GM23338 (cell line): ENCODE measurements around the gene OAS3.

Experiments
- CREB1 ChIP-seq: fragments of 250-450 bp; sonication (Bioruptor Pico); IDR thresholded peaks from 2 replicates; pipeline ENCODE4 v1.5.0; 2020; ENCODE audit warnings: low read depth, mild to moderate bottlenecking, moderate library complexity
- EZH2 ChIP-seq: fragments of 200-600 bp; sonication (generic); IDR thresholded peaks from one replicate; pipeline ENCODE4 v1.8.0; 2017; ENCODE audit warnings: antibody characterized with exemption, mild to moderate bottlenecking, low read depth; ENCODE audit not compliant: unreplicated experiment
- EZH2phosphoT487 ChIP-seq: fragments of 200-600 bp; sonication (generic); IDR thresholded peaks from one replicate; pipeline ENCODE4 v1.8.1; 2018; ENCODE audit warnings: antibody characterized with exemption; ENCODE audit not compliant: unreplicated experiment
- JUNB ChIP-seq: IDR thresholded peaks from one replicate; pipeline ENCODE4 v1.6.1; 2016; ENCODE audit warnings: antibody characterized with exemption; ENCODE audit not compliant: unreplicated experiment
- NANOG ChIP-seq: IDR thresholded peaks from 2 replicates; pipeline ENCODE4 v1.6.1; 2016; ENCODE audit warnings: antibody characterized with exemption, borderline replicate concordance
- POLR2AphosphoS5 ChIP-seq: IDR thresholded peaks from 2 replicates; pipeline ENCODE4 v1.6.1; 2016; ENCODE audit warnings: antibody characterized with exemption, low read depth
- STAT1 ChIP-seq: IDR thresholded peaks from one replicate; pipeline ENCODE4 v1.6.1; 2016; ENCODE audit warnings: antibody characterized with exemption; ENCODE audit not compliant: unreplicated experiment
- ZNF114 ChIP-seq: fragments of 250-450 bp; sonication (Bioruptor Pico); IDR thresholded peaks from 2 replicates; pipeline ENCODE4 v1.5.0; 2020; ENCODE audit warnings: mild to moderate bottlenecking, moderate library complexity
- ZNF331 ChIP-seq: fragments of 250-450 bp; sonication (Bioruptor Pico); IDR thresholded peaks from 2 replicates; pipeline ENCODE4 v1.5.0; 2020; ENCODE audit warnings: low read depth, mild to moderate bottlenecking, moderate library complexity
- TF ChIP-seq, protein P1 (sequence below), 2 experiments: fragments of 200-600 bp in 1 of 2; sonication (generic) in 1 of 2; conservative IDR thresholded peaks; 2 replicates each; pipeline versions ENCODE4 v1.5.1 to v1.6.1; 2016 to 2017; ENCODE audit warnings: antibody characterized with exemption in 2 of 2, low read depth in 2 of 2, mild to moderate bottlenecking in 2 of 2, moderate library complexity in 1 of 2
- TF ChIP-seq, protein P2 (sequence below): IDR thresholded peaks from one replicate; pipeline ENCODE4 v1.6.1; 2018; ENCODE audit warnings: antibody characterized with exemption; ENCODE audit not compliant: unreplicated experiment

DNA sequence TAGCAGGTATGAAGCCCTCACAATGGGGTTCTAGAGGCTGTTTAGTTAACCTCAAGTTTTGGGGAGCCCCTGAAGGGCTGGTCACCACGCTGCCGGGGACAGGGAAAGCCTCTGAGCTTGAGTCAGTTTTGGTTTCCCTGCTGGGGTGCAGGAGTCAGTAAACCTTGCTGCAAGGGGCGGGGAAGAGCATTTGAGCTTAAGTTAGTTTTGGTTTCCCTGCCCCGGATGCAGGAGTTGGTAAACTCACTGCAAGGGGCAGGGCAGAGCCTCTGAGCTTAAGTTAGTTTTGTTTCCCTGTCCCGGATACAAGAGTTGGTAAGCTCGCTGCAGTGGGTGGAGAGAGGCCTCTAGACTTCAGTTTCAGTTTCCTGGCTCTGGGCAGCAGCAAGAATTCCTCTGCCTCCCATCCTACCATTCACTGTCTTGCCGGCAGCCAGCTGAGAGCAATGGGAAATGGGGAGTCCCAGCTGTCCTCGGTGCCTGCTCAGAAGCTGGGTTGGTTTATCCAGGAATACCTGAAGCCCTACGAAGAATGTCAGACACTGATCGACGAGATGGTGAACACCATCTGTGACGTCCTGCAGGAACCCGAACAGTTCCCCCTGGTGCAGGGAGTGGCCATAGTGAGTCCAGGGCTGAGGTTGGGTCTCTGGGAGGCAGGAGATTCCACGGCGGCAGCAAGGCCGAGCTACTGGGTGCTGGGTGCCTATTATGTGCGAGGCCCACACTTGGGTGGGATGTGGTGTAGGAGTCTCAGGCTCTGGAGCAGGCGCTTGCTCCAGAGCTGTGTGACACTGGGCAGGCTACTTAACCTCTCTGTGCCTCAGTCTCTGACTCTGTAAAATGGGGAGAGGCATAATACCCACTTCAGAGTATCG is 40.1 kb downstream of the OAS3 start, which contains the start of gene OAS2:
- TF ChIP-seq, protein P1, sequence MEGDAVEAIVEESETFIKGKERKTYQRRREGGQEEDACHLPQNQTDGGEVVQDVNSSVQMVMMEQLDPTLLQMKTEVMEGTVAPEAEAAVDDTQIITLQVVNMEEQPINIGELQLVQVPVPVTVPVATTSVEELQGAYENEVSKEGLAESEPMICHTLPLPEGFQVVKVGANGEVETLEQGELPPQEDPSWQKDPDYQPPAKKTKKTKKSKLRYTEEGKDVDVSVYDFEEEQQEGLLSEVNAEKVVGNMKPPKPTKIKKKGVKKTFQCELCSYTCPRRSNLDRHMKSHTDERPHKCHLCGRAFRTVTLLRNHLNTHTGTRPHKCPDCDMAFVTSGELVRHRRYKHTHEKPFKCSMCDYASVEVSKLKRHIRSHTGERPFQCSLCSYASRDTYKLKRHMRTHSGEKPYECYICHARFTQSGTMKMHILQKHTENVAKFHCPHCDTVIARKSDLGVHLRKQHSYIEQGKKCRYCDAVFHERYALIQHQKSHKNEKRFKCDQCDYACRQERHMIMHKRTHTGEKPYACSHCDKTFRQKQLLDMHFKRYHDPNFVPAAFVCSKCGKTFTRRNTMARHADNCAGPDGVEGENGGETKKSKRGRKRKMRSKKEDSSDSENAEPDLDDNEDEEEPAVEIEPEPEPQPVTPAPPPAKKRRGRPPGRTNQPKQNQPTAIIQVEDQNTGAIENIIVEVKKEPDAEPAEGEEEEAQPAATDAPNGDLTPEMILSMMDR (conservative IDR thresholded peaks at IDR 0.05; ENCODE audit: low read depth in 2 of 2), result no peak
- TF ChIP-seq CREB1 (CRISPR knock-in tag) (no peak), ZNF114 (CRISPR knock-in tag) (no peak), STAT1 (no peak), EZH2 (no peak), JUNB (no peak), ZNF331 (no peak), EZH2phosphoT487 (no peak), POLR2AphosphoS5 (no peak), NANOG (no peak)
- TF ChIP-seq, protein P2, sequence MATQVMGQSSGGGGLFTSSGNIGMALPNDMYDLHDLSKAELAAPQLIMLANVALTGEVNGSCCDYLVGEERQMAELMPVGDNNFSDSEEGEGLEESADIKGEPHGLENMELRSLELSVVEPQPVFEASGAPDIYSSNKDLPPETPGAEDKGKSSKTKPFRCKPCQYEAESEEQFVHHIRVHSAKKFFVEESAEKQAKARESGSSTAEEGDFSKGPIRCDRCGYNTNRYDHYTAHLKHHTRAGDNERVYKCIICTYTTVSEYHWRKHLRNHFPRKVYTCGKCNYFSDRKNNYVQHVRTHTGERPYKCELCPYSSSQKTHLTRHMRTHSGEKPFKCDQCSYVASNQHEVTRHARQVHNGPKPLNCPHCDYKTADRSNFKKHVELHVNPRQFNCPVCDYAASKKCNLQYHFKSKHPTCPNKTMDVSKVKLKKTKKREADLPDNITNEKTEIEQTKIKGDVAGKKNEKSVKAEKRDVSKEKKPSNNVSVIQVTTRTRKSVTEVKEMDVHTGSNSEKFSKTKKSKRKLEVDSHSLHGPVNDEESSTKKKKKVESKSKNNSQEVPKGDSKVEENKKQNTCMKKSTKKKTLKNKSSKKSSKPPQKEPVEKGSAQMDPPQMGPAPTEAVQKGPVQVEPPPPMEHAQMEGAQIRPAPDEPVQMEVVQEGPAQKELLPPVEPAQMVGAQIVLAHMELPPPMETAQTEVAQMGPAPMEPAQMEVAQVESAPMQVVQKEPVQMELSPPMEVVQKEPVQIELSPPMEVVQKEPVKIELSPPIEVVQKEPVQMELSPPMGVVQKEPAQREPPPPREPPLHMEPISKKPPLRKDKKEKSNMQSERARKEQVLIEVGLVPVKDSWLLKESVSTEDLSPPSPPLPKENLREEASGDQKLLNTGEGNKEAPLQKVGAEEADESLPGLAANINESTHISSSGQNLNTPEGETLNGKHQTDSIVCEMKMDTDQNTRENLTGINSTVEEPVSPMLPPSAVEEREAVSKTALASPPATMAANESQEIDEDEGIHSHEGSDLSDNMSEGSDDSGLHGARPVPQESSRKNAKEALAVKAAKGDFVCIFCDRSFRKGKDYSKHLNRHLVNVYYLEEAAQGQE, result no peak
